Neutrophil (primary cell): Measurements from ENCODE around the gene ST6GALNAC4.

Source experiments
- H3K27ac ChIP-seq: fragments of 200-600 bp; sonication (generic); 2 replicates; pipeline ENCODE4 v1.5.1; 2016; ENCODE audit warnings: mild to moderate bottlenecking, moderate library complexity
- H3K27me3 ChIP-seq: fragments of 200-600 bp; sonication (generic); 2 replicates; pipeline ENCODE4 v1.6.0; 2016; ENCODE audit warnings: mild to moderate bottlenecking
- H3K36me3 ChIP-seq: fragments of 200-600 bp; sonication (generic); 2 replicates; pipeline ENCODE4 v1.5.1; 2017
- H3K4me1 ChIP-seq, 2 experiments: fragments of 200-600 bp in 1 of 2; sonication (generic) in 1 of 2; 1 replicate in 1 of 2; 2 replicates in 1 of 2; pipeline versions ENCODE4 v1.5.1 to v1.6.1; 2013 to 2016; ENCODE audit warnings: low read depth in 1 of 2, low read length in 1 of 2, mild to moderate bottlenecking in 1 of 2, moderate library complexity in 1 of 2; ENCODE audit not compliant: control insufficient read depth in 1 of 2, insufficient read depth in 1 of 2
- H3K4me3 ChIP-seq, 2 experiments: fragments of 200-600 bp in 1 of 2; sonication (generic) in 1 of 2; 1 replicate in 1 of 2; 2 replicates in 1 of 2; pipeline ENCODE4 v1.5.1; 2013 to 2016; ENCODE audit warnings: low read depth in 1 of 2, low read length in 1 of 2, mild to moderate bottlenecking in 1 of 2, moderate library complexity in 1 of 2
- H3K9me3 ChIP-seq: fragments of 200-600 bp; sonication (generic); 2 replicates; pipeline ENCODE4 v1.5.1; 2016
- CTCF ChIP-seq: fragments of 200-600 bp; sonication (generic); IDR thresholded peaks from 2 replicates; pipeline ENCODE4 v1.5.1; 2016; ENCODE audit warnings: antibody characterized with exemption

The ST6GALNAC4 gene

DNA sequence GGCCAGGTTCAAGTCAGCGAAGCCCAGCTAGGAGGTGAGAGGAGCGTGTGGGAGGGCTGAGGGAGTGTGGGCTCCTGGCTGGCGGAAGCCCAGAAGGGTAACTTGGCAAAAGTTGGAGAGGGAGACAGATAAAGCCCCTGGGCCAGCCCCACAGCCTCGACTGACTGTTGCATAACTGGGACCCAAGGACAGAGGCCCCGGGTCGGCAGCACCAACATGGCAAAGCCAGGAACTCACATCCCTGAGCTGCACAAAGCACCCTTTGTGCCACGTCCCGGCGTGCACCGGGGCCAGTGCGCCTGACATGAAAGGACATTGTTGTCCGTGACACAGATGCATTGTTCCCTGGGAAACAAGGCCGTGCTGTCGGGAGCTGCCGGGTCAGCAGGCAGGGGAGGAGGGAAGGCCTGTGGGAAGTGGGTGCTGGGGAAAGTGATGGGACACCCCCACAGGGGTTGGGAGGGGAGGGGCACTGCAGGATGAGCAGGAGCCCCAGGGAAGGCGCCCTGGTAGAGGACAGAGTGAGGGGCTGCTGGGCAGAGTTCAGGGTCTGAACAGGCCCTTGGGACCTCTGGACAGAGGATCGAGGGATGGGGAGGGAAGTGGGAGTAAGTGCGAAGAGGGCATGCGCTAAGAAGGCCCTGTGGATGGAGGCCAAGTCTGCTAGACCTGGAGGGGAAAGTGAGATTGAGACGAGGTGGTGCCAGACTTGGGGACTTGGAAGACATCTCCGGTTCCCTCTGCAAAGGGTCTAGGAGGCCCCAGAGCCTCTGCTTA, 33.9 kb upstream of the ST6GALNAC4 start:
- TF ChIP-seq CTCF = no peak
- H3K9me3 ChIP-seq = no peaks in the 10 kb centered on the region
- H3K4me3 ChIP-seq = no peak overlapping the region
- no peaks in the 10 kb centered on the region for H3K36me3 ChIP-seq
- H3K27me3 ChIP-seq = no peaks in the 10 kb centered on the region
- H3K27ac ChIP-seq = no peak overlapping the region
- H3K4me1 ChIP-seq = no peaks in the 10 kb centered on the region

DNA sequence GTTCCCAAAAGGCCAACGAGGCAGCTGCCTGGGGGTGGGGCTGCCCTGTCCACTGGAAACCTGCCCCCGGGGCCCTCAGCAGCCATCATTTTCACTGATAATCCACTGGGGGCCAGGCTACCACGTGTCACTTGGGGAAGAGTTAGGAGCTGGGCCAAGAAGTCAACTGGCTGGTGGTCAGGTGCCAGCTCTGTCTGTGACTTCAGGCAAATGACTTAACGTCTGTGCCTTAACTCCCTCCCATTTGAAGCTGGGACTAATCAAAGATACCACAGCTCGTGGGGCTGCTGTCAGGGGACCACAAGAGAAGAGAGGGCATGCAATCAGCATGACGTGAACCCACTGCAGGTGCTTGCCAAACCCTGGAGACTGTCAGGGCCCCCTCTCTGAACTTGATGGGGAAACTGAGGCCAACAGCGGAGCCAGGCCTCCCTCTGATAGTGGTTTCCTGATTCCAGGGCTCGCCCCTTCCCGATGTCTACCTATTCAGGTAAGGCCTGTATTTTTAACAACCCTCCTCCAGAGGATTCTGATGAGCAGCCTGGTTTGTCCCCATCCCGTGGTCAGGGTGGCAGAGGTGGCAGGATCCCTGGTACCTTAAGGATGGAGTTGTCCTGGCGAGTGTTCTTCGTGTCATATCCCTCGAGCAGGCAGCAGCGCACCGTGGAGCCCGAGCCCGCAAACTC, 33.1 kb upstream of the ST6GALNAC4 start:
- H3K9me3 ChIP-seq = no peaks in the 10 kb centered on the region
- no peak overlapping the region for H3K4me3 ChIP-seq
- no peak for TF ChIP-seq CTCF
- H3K4me1 ChIP-seq = no peaks in the 10 kb centered on the region
- no peaks in the 10 kb centered on the region for H3K27me3 ChIP-seq
- no peaks in the 10 kb centered on the region for H3K36me3 ChIP-seq
- no peak overlapping the region for H3K27ac ChIP-seq

- H3K27ac ChIP-seq = no peak overlapping the region
- H3K4me3 ChIP-seq = no peak overlapping the region
- no peak for TF ChIP-seq CTCF
- H3K27me3 ChIP-seq = no peaks in the 10 kb centered on the region
- H3K36me3 ChIP-seq = no peaks in the 10 kb centered on the region
- H3K9me3 ChIP-seq = no peaks in the 10 kb centered on the region
- peaks cover 6 to 11% of the 10 kb centered on the region in 2 experiments for H3K4me1 ChIP-seq
Observed at GRCh38 chr9:127947841-127948710, 31.2 kb upstream of the ST6GALNAC4 start.

DNA sequence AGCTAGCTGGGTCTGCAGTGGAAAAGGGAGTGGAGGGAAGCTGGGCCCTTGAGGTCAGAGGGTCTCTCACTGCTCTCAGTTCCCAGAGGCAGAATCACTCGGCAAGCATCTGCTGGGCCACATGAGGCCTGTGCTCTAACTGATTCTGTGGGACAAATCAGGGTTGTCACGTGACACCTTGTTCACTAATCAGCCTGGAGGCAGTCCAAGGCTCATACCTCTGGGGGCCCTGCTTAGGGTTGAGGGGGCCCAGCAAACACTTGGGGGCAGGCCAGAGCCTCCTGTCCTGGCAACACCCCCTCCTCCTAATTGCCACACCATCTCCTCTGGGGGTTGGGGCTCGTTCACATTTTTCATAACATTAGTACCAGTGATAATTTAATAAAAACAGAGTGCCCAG, 29.9 kb upstream of the ST6GALNAC4 start:
- Histone ChIP-seq H3K27ac (no peak overlapping the region), H3K4me1 (peaks cover 8 to 17% of the 10 kb centered on the region in 2 experiments), H3K4me3 (no peak overlapping the region), H3K9me3 (no peaks in the 10 kb centered on the region), H3K36me3 (no peaks in the 10 kb centered on the region), H3K27me3 (no peaks in the 10 kb centered on the region)
- TF ChIP-seq CTCF = no peak

- H3K27ac ChIP-seq = no peak overlapping the region
Observed at GRCh38 chr9:127945942-127946341, 29.1 kb upstream of the ST6GALNAC4 start.

More at GRCh38 chr9:127945942-127946341, 29.1 kb upstream of the ST6GALNAC4 start:
- Histone ChIP-seq H3K9me3 (no peaks in the 10 kb centered on the region), H3K4me3 (no peak overlapping the region), H3K36me3 (no peaks in the 10 kb centered on the region), H3K27me3 (no peaks in the 10 kb centered on the region), H3K4me1 (peaks cover 8 to 17% of the 10 kb centered on the region in 2 experiments)
- TF ChIP-seq CTCF = no peak
